T-helper 2 cell (primary cell): ENCODE data around the gene ENPEP.

ENCODE experiments used
- DNase-seq, 5 experiments: peaks; one replicate each; pipeline versions ENCODE4 v3.0.0 to v3.0.0-alpha.2; 2012 to 2022

ENPEP gene

GRCh38 chr4:110610940-110611831 lies 135.2 kb downstream of the ENPEP start:
- no peak for DNase-seq

DNA sequence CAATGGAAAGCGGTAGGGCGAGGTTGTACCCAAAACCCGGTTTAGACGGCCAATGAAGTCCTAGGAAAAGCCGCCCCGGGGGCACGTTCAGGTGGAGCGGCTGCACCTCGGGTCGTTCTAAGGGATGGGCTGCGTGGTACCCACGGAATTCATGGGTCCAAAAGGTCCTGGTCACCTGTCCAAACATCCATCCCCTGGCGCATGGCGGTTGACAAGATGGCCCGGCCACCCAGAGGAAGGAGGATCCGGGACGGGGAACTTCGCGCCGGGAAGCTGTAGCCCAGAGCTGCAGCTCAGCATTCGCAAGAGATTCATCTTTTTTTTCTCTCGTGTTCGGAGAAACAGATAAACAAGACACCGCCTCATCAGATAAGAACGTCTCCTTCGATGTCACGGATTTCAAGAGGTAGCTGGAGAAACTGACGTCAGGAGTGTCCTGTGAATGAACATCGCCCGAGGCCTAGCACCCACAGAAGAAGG lies 136.1 kb downstream of the ENPEP start:
- DNase-seq = no peak

DNA sequence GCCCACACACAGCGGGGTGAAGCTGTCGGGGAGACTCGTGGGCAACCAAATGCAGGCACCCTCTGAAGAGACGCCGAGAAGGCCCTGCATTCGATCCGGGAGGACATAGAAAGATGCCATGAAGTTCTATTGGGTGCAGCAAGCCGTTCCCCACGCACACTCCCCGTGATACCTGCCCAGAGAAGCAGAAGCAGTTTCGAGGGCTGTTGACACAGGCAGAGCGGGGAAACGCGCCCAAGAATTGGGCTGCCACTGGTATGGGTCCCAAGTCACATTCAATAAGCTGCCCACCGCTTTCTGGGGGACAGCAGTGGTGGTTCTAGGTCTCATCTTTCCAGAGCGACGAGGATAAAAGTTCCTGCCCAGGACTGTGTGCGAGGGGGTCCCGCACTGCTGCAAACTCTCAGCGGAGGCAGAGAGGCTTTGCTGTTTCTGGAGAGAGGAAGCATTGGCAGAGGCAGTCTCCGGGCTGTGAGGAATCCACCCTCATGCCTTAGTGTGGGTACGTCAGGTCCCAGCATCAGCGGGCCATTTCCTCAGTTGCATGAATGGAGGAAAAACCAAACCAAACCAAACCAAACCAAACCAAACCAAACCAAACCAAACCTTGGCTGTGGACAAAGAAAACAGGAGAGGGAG lies 136.8 kb downstream of the ENPEP start:
- no peak for DNase-seq

GRCh38 chr4:110613745-110614144 lies 137.8 kb downstream of the ENPEP start:
- DNase-seq = no peak

DNA sequence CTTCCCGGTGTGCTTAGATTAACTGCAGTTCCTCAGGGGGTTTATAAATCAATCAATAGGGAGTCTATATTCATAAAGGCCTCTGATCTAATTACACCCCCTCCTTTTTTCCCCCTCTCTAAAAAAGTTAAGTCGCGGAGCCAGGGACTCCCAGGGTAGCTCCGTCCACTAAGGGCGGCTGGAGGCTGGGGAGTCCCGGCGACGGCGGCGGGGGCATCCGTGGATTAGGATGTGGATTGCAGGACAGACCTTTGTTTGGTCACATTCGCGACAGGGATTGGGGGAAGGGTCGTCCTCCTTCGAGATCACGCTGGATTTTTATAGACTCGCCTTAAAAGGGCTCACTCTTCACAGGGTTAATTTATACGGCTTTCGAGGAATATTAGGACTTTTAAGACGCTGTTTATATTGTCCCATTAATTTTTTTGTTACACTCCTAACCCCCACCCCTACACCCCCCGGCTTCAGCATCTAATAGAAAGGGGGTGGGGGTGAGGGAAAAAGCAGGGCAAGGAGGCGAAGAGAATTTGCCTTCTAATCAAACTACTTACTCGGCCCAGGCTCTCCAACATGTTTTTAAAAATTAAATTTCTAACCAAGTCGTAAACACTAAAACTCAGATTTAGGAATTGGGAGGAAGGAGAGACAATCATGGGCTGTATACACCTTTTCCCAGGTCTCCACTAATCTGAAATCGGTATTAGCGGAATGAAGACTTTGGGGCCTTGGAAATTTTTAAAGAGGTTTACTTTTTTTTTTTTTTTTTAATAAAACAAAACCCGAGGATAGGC lies 138.4 kb downstream of the ENPEP start:
- no peak for DNase-seq
